GM12878 (cell line): ENCODE measurements around the gene HSPB7. TPM values are rescaled to one million over a fixed set of nuclear protein-coding genes. Genes with fewer than 3 reads are reported as not detected.

Source experiments
- ATAC-seq: fragments of 200-7000 bp; cut with Tn5 transposase; 3 replicates; pipeline ENCODE4 v1.9.1; 2020; ENCODE audit warnings: mild to moderate bottlenecking, moderate library complexity
- BruUV-seq: library from RNA; stranded (reverse); fragments of 400-500 nt; replicated peaks from 2 replicates; lab custom pipeline; 2021; lab: Mats Ljungman, UMichigan
- CTCF ChIA-PET: fragments of 300-600 bp; sonication (Branson Sonifier 250); formaldehyde crosslinking; extraction: SDS; loops from one replicate; lab custom pipeline; 2021; ENCODE audit warnings: inconsistent platforms; lab: Yijun Ruan, JAX
- POLR2A ChIA-PET: fragments of 350-600 bp; formaldehyde crosslinking; extraction: SDS; loops from one replicate; lab custom pipeline; 2021; ENCODE audit warnings: inconsistent platforms; lab: Charles Lee
- RAD21 ChIA-PET: fragments of 300-600 bp; sonication (Branson Sonifier 250); formaldehyde crosslinking; loops from one replicate; lab custom pipeline; 2023; ENCODE audit warnings: antibody characterized with exemption; ENCODE audit not compliant: unreplicated experiment; lab: Charles Lee
- SMC1A ChIA-PET: fragments of 300-600 bp; sonication (Branson Sonifier 250); formaldehyde crosslinking; loops from one replicate; lab custom pipeline; 2023; ENCODE audit not compliant: unreplicated experiment, uncharacterized antibody; lab: Charles Lee
- DNase-seq: peaks from one replicate; pipeline ENCODE4 v3.0.0-alpha.2; 2011; ENCODE audit warnings: low read depth, low spot score
- FAIRE-seq: peaks from 3 replicates; lab custom pipeline; 2011; peaks lifted over from hg19 to GRCh38; lab: Jason Lieb, UNC
- H2AFZ ChIP-seq: 2 replicates; pipeline ENCODE4 v1.6.0; 2011; ENCODE audit warnings: low read depth, low read length, control low read depth; ENCODE audit not compliant: control insufficient read depth
- H3K27ac ChIP-seq: 2 replicates; pipeline ENCODE4 v1.5.1; 2011; ENCODE audit warnings: control low read depth; ENCODE audit not compliant: control insufficient read depth, insufficient read depth
- H3K27me3 ChIP-seq, 2 experiments: replicated peaks in 1 of 2; 2 replicates each; pipeline versions ENCODE4 v1.6.0 to v1.6.1; 2011; ENCODE audit warnings: low read length in 1 of 2; ENCODE audit not compliant: control insufficient read depth in 2 of 2, insufficient read depth in 2 of 2
- H3K36me3 ChIP-seq, 2 experiments: 2 replicates each; pipeline ENCODE4 v1.5.1; 2011; ENCODE audit warnings: low read length in 1 of 2; ENCODE audit not compliant: control insufficient read depth in 2 of 2, insufficient read depth in 2 of 2
- H3K4me1 ChIP-seq: 2 replicates; pipeline ENCODE4 v1.6.1; 2011; ENCODE audit warnings: mild to moderate bottlenecking, low read length, moderate library complexity, mixed read lengths; ENCODE audit not compliant: control insufficient read depth, insufficient read depth
- H3K4me2 ChIP-seq: 2 replicates; pipeline ENCODE4 v1.6.0; 2011; ENCODE audit warnings: control low read depth; ENCODE audit not compliant: control insufficient read depth, insufficient read depth
- H3K4me3 ChIP-seq: fragments of 200-600 bp; sonication (generic); 2 replicates; pipeline ENCODE4 v1.5.1; 2016
- H3K79me2 ChIP-seq: 2 replicates; pipeline ENCODE4 v1.6.0; 2011; ENCODE audit warnings: low read length; ENCODE audit not compliant: control insufficient read depth, insufficient read depth
- H3K9ac ChIP-seq: 2 replicates; pipeline ENCODE4 v1.8.0; 2011; ENCODE audit warnings: low read length, control low read depth, mixed read lengths; ENCODE audit not compliant: control insufficient read depth, insufficient read depth
- H3K9me3 ChIP-seq: replicated peaks from 3 replicates; pipeline ENCODE4 v1.5.1; 2011; ENCODE audit warnings: mild to moderate bottlenecking, low read length; ENCODE audit not compliant: control insufficient read depth, insufficient read depth
- H4K20me1 ChIP-seq: 2 replicates; pipeline ENCODE4 v1.6.0; 2011; ENCODE audit not compliant: control insufficient read depth, insufficient read depth
- CBX5 ChIP-seq: sonication (generic); IDR thresholded peaks from 2 replicates; pipeline ENCODE4 v1.6.1; 2016; ENCODE audit warnings: low read depth, moderate library complexity, mild to moderate bottlenecking, inconsistent platforms
- HDAC2 ChIP-seq: fragments of 200-600 bp; sonication (generic); IDR thresholded peaks from 2 replicates; pipeline ENCODE4 v1.6.1; 2017
- IKZF1 ChIP-seq: fragments of 450-650 bp; conservative IDR thresholded peaks from 2 replicates; pipeline ENCODE4 v1.6.1; 2017; ENCODE audit warnings: antibody characterized with exemption, mild to moderate bottlenecking
- JUND ChIP-seq: IDR thresholded peaks from 2 replicates; pipeline ENCODE4 v1.6.1; 2012; ENCODE audit warnings: low read depth, mild to moderate bottlenecking, low read length, improper control_type of control experiment, moderate library complexity
- MXI1 ChIP-seq: fragments of 150-350 bp; IDR thresholded peaks from 2 replicates; pipeline ENCODE4 v1.6.1; 2011; ENCODE audit warnings: low read depth, mild to moderate bottlenecking, inconsistent platforms, low read length, improper control_type of control experiment
- NFIC ChIP-seq: IDR thresholded peaks from 2 replicates; pipeline ENCODE4 v1.6.1; 2012; ENCODE audit warnings: low read depth, mild to moderate bottlenecking, inconsistent platforms, low read length, moderate library complexity
- PAX5 ChIP-seq: IDR thresholded peaks from 2 replicates; pipeline ENCODE4 v1.6.1; 2011; ENCODE audit warnings: low read depth, low read length, borderline replicate concordance
- RAD21 ChIP-seq: IDR thresholded peaks from 2 replicates; pipeline ENCODE4 v1.6.1; 2011; ENCODE audit warnings: mild to moderate bottlenecking, low read depth, low read length, moderate library complexity; ENCODE audit not compliant: insufficient read depth
- YY1 ChIP-seq: IDR thresholded peaks from 2 replicates; pipeline ENCODE4 v1.6.1; 2011; ENCODE audit warnings: low read depth, mild to moderate bottlenecking, low read length
- ZNF207 ChIP-seq: fragments of 450-650 bp; IDR thresholded peaks from 2 replicates; pipeline ENCODE4 v1.6.1; 2014; ENCODE audit warnings: antibody characterized with exemption, mild to moderate bottlenecking, borderline replicate concordance
- ZNF24 ChIP-seq: fragments of 450-650 bp; IDR thresholded peaks from 2 replicates; pipeline ENCODE4 v1.6.1; 2017; ENCODE audit warnings: antibody characterized with exemption, mild to moderate bottlenecking
- WGBS: methylation state at CpG from one replicate; pipeline ENCODE4 v1.1.6; 2016; ENCODE audit warnings: low lambda C conversion rate; ENCODE audit not compliant: insufficient replicate concordance, insufficient coverage; ENCODE audit errors: missing lambda C conversion rate; 5-methylcytosine and 5-hydroxymethylcytosine counted together
- in situ Hi-C: fragments of 300-500 bp; cut with MboI; formaldehyde crosslinking; loops from 9 replicates; pipeline ENCODE4 v1.14.3; 2018; ENCODE audit warnings: mixed read lengths
- intact Hi-C: fragments of 100-400 bp; cut with micrococcal nuclease; formaldehyde crosslinking; loops from one replicate; pipeline ENCODE4 v1.14.2; 2022; ENCODE audit not compliant: unreplicated experiment
- polyA plus RNA-seq, 11 experiments: library from polyadenylated mRNA; depleted of rRNA in 4 of 11; unstranded in 6 of 11; stranded (reverse) in 5 of 11; fragments of >200 nt; fragmentation: Nextera tagmentation in 4 of 11; fragmentation: Illumina TruSeq in 1 of 11; extraction: Ambion mirVana in 4 of 11; extraction: Trizol in 1 of 11; gene quantifications; 1 replicate in 1 of 11; 2 replicates in 10 of 11; pipeline versions ENCODE4 v1.2.1 to v1.2.3, GENCODE V29; 2011 to 2016; ENCODE audit warnings: inconsistent platforms in 2 of 11, missing spikeins in 2 of 11, low read depth in 1 of 11
- total RNA-seq, 4 experiments: library from RNA; depleted of rRNA in 3 of 4; stranded (reverse); fragments of >200 nt in 3 of 4; fragmentation: Illumina TruSeq in 1 of 4; extraction: Trizol in 1 of 4; gene quantifications; 2 replicates each; pipeline versions ENCODE4 v1.2.1 to v1.2.3, GENCODE V29; 2013 to 2021
- TF ChIP-seq, protein P1 (sequence below): IDR thresholded peaks from 2 replicates; pipeline ENCODE4 v1.6.1; 2012; ENCODE audit warnings: low read depth, low read length, improper control_type of control experiment
- TF ChIP-seq, protein P2 (sequence below): IDR thresholded peaks from 2 replicates; pipeline ENCODE4 v1.6.1; 2011; ENCODE audit warnings: low read depth, mild to moderate bottlenecking, low read length, moderate library complexity, borderline replicate concordance; ENCODE audit errors: extremely low read depth
- TF ChIP-seq, protein P3 (sequence below): fragments of 450-650 bp; IDR thresholded peaks from 2 replicates; pipeline ENCODE4 v1.6.1; 2014; ENCODE audit warnings: mild to moderate bottlenecking

Gene HSPB7
- total and polyA plus RNA-seq, 10 of the 15 experiments (the other 5 are each of a cell fraction or from before 2014, with no cell fraction given) = 0.34 TPM; not detected in 9

DNA sequence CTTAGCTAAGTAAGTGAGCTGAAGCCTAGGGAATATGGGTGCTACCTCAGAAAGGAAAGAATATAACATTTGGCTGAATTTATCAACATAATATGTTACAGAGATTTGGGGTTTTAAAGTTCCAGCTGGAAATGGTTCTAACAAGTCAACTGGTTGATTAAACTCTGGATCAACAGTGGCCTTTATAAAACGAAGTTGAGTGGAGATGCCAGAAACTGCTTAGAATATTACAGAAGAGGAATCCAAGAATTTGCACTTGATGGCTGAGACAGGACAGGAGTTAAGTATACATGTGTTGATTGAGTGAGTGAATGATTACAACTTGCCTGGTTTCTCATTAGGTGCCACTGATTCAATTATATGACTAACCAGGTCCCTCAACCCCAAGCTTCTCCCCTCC is 34.6 kb downstream of the HSPB7 start:
- intact Hi-C loops (no loop called here), in situ Hi-C loops (no loop called here)
- ChIA-PET SMC1A (no interaction called here), RAD21 (interaction anchor here (1.2 kb wide), 1 partner anchor 168 kb away, joined by 4 read pairs; no protein-coding TSS in a partner anchor), CTCF (interaction anchor here (0.6 to 0.8 kb wide), 2 partner anchors 12 to 158 kb away, joined by 3 read pairs; no protein-coding TSS in a partner anchor), POLR2A (no interaction called here)
- Histone ChIP-seq H3K4me2 (no peak overlapping the region), H3K36me3 (no peaks in the 10 kb centered on the region), H3K4me1 (no peaks in the 10 kb centered on the region), H3K4me3 (no peak overlapping the region), H3K79me2 (no peaks in the 10 kb centered on the region), H2AFZ (no peak overlapping the region), H3K9me3 (peaks cover 5% of the 10 kb centered on the region; the same call in 1 of the 3 replicates), H4K20me1 (no peaks in the 10 kb centered on the region), H3K27ac (no peak overlapping the region), H3K9ac (no peak overlapping the region), H3K27me3 (no peaks in the 10 kb centered on the region)
- FAIRE-seq = no peak
- TF ChIP-seq JUND = no peak
- no peak for TF ChIP-seq ZNF207
- no peak for TF ChIP-seq PAX5
- TF ChIP-seq MXI1 = no peak
- TF ChIP-seq, protein P1, sequence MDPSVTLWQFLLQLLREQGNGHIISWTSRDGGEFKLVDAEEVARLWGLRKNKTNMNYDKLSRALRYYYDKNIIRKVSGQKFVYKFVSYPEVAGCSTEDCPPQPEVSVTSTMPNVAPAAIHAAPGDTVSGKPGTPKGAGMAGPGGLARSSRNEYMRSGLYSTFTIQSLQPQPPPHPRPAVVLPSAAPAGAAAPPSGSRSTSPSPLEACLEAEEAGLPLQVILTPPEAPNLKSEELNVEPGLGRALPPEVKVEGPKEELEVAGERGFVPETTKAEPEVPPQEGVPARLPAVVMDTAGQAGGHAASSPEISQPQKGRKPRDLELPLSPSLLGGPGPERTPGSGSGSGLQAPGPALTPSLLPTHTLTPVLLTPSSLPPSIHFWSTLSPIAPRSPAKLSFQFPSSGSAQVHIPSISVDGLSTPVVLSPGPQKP = no peak
- TF ChIP-seq HDAC2 = no peak
- TF ChIP-seq ZNF24 = no peak
- no peak for TF ChIP-seq RAD21
- no peak for TF ChIP-seq CBX5
- TF ChIP-seq, protein P2, sequence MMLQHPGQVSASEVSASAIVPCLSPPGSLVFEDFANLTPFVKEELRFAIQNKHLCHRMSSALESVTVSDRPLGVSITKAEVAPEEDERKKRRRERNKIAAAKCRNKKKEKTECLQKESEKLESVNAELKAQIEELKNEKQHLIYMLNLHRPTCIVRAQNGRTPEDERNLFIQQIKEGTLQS = no peak
- TF ChIP-seq YY1 = no peak
- TF ChIP-seq, protein P3, sequence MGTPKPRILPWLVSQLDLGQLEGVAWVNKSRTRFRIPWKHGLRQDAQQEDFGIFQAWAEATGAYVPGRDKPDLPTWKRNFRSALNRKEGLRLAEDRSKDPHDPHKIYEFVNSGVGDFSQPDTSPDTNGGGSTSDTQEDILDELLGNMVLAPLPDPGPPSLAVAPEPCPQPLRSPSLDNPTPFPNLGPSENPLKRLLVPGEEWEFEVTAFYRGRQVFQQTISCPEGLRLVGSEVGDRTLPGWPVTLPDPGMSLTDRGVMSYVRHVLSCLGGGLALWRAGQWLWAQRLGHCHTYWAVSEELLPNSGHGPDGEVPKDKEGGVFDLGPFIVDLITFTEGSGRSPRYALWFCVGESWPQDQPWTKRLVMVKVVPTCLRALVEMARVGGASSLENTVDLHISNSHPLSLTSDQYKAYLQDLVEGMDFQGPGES = no peak
- no peak for TF ChIP-seq IKZF1
- TF ChIP-seq NFIC = no peak
- BruUV-seq = no TSS peak
- no peak for ATAC-seq
- DNase-seq = no peak
- 0% methylated on average over 1 of the region's 1 CpG for WGBS
